Left ventricle myocardium inferior (tissue), 1 donor: ENCODE measurements around the gene DOCK9. TPM values are rescaled to one million over a fixed set of nuclear protein-coding genes. Genes with fewer than 3 reads are reported as not detected.
A peak's percentile ranks its signal among the peaks of the same experiment; 100 is the strongest.

Experiments
- DNase-seq: peaks from one replicate; pipeline ENCODE4 v3.0.0-alpha.2; 2020
- H3K27ac ChIP-seq: fragments of 200-600 bp; replicated peaks from 2 replicates; pipeline ENCODE4 v1.8.0; 2021
- H3K27me3 ChIP-seq: fragments of 200-600 bp; 2 replicates; pipeline ENCODE4 v1.8.0; 2021; ENCODE audit warnings: low read depth
- H3K36me3 ChIP-seq: fragments of 200-600 bp; 2 replicates; pipeline ENCODE4 v1.8.0; 2021
- H3K4me1 ChIP-seq: fragments of 200-600 bp; 2 replicates; pipeline ENCODE4 v1.8.0; 2021
- H3K4me3 ChIP-seq: fragments of 200-600 bp; 2 replicates; pipeline ENCODE4 v1.8.0; 2021; ENCODE audit warnings: mild to moderate bottlenecking, moderate library complexity
- H3K9me3 ChIP-seq: fragments of 200-600 bp; replicated peaks from 2 replicates; pipeline ENCODE4 v1.8.0; 2021
- CTCF ChIP-seq: fragments of 200-600 bp; IDR thresholded peaks from 2 replicates; pipeline ENCODE4 v1.8.0; 2021; ENCODE audit warnings: antibody characterized with exemption, mild to moderate bottlenecking, borderline replicate concordance
- intact Hi-C: fragments of 100-400 bp; cut with micrococcal nuclease; formaldehyde crosslinking; loops from one replicate; pipeline ENCODE4 v1.11.0; 2022
- total RNA-seq: library from RNA; stranded (reverse); fragmentation: NEBNext Ultra II Directional; extraction: Animal tissue kit (Norgen Biotek cat#: 25700); gene quantifications from one replicate; pipeline ENCODE4 v1.2.1, GENCODE V29; 2021
- donor health status: DM: no; HTN: yes; CAD: no; lungs with severe emphysema.

The DOCK9 gene
- total RNA-seq, 1 donor from 2014 or later, result 36.8 TPM

GRCh38 chr13:98919566-98919965 is 58.3 kb downstream of the DOCK9 start:
- Histone ChIP-seq H3K27ac (peak overlapping the region; percentile 75), H3K27me3 (no peaks in the 10 kb centered on the region), H3K4me1 (peaks cover 88% of the 10 kb centered on the region), H3K36me3 (peaks cover 32% of the 10 kb centered on the region), H3K9me3 (no peaks in the 10 kb centered on the region), H3K4me3 (peak overlapping the region; percentile 38)
- DNase-seq, result no peak
- intact Hi-C loops, result loop anchor here (10.0 kb wide), 1 partner anchor 55 kb away; the partner anchor contains the start of gene DOCK9
- no peak for TF ChIP-seq CTCF

GRCh38 chr13:98918771-98919170 is 59.1 kb downstream of the DOCK9 start:
- peak overlapping the region; percentile 75 for H3K27ac ChIP-seq
- TF ChIP-seq CTCF, result no peak
- H3K4me1 ChIP-seq, result peaks cover 87% of the 10 kb centered on the region
- intact Hi-C loops, result loop anchor here (10.0 kb wide), 1 partner anchor 56 kb away; the partner anchor contains the start of gene DOCK9
- H3K9me3 ChIP-seq, result no peaks in the 10 kb centered on the region
- H3K36me3 ChIP-seq, result peaks cover 40% of the 10 kb centered on the region
- no peak overlapping the region for H3K4me3 ChIP-seq
- no peaks in the 10 kb centered on the region for H3K27me3 ChIP-seq
- DNase-seq, result no peak

GRCh38 chr13:98917116-98917515 is 60.7 kb downstream of the DOCK9 start:
- TF ChIP-seq CTCF, result no peak
- no peak for DNase-seq
- H3K27ac ChIP-seq, result peak overlapping the region; percentile 75
- peaks cover 43% of the 10 kb centered on the region for H3K36me3 ChIP-seq
- no peaks in the 10 kb centered on the region for H3K9me3 ChIP-seq
- H3K27me3 ChIP-seq, result no peaks in the 10 kb centered on the region
- H3K4me1 ChIP-seq, result peaks cover 87% of the 10 kb centered on the region
- intact Hi-C loops, result loop anchor here (10.0 kb wide), 1 partner anchor 58 kb away; the partner anchor contains the start of gene DOCK9
- no peak overlapping the region for H3K4me3 ChIP-seq

- no peak for TF ChIP-seq CTCF
- peaks cover 81% of the 10 kb centered on the region for H3K4me1 ChIP-seq
- H3K9me3 ChIP-seq, result no peaks in the 10 kb centered on the region
- no peak overlapping the region for H3K4me3 ChIP-seq
- intact Hi-C loops, result loop anchor here (10.0 kb wide), 1 partner anchor 58 kb away; the partner anchor contains the start of gene DOCK9
- H3K27me3 ChIP-seq, result no peaks in the 10 kb centered on the region
- peaks cover 36% of the 10 kb centered on the region for H3K36me3 ChIP-seq
- DNase-seq, result no peak
- H3K27ac ChIP-seq, result peak overlapping the region; percentile 75
These were observed 61.5 kb downstream of the DOCK9 start for GRCh38 chr13:98916403-98916802.

DNA sequence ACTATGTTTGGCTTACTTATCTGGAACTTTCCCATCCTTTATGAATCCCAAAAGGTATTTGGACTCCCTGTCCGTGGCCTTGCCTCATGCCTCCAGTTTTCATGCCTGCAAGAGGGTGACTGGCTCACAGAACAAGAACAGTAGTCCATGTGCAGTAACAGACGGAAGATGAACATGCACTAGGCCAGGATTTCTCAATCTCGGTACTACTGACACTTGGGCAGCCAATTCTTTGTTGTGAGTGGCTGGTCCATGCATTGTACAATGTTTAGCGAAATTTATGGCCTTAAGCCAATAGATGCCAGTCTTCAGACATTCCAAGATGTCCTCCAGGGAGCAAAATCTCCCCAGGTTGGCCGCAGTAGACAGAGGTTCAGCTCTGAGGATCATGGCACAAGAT is 61.9 kb downstream of the DOCK9 start:
- peaks cover 81% of the 10 kb centered on the region for H3K4me1 ChIP-seq
- no peaks in the 10 kb centered on the region for H3K9me3 ChIP-seq
- DNase-seq, result no peak
- peak overlapping the region; percentile 75 for H3K27ac ChIP-seq
- no peak for TF ChIP-seq CTCF
- no peaks in the 10 kb centered on the region for H3K27me3 ChIP-seq
- H3K36me3 ChIP-seq, result peaks cover 36% of the 10 kb centered on the region
- intact Hi-C loops, result loop anchor here (10.0 kb wide), 1 partner anchor 59 kb away; the partner anchor contains the start of gene DOCK9
- H3K4me3 ChIP-seq, result no peak overlapping the region
